Activated CD8-positive, alpha-beta memory T cell treated with anti-CD3 and anti-CD28 coated beads, Interleukin-2, amount 50 U/mL, for 24 hours (primary cell): ENCODE measurements around the gene TREH.

Source experiments
- DNase-seq: peaks from one replicate; pipeline ENCODE4 v3.0.0-alpha.2; 2020; ENCODE audit errors: extremely low read depth

The TREH gene

GRCh38 chr11:118648291-118648690 lies 31.2 kb downstream of the TREH start:
- no peak for DNase-seq

- DNase-seq, result no peak
These were observed 33.1 kb downstream of the TREH start for GRCh38 chr11:118646393-118646792.

- DNase-seq, result no peak
These were observed 34.3 kb downstream of the TREH start for GRCh38 chr11:118645066-118645715.

- DNase-seq, result no peak
These were observed 35.0 kb downstream of the TREH start for GRCh38 chr11:118644496-118644895.

GRCh38 chr11:118643995-118644345 lies 35.5 kb downstream of the TREH start:
- no peak for DNase-seq

- DNase-seq, result no peak
These were observed 36.1 kb downstream of the TREH start for GRCh38 chr11:118643142-118643994.

- no peak for DNase-seq
These were observed 37.9 kb downstream of the TREH start for GRCh38 chr11:118641397-118642019.

GRCh38 chr11:118640332-118641154 lies 38.9 kb downstream of the TREH start:
- no peak for DNase-seq

GRCh38 chr11:118639899-118640298 lies 39.6 kb downstream of the TREH start:
- no peak for DNase-seq

- no peak for DNase-seq
These were observed 40.7 kb downstream of the TREH start for GRCh38 chr11:118638726-118639125.

- no peak for DNase-seq
These were observed 42.7 kb downstream of the TREH start for GRCh38 chr11:118636569-118637290.

GRCh38 chr11:118635642-118636041 lies 43.8 kb downstream of the TREH start:
- no peak for DNase-seq

GRCh38 chr11:118635237-118635591 lies 44.2 kb downstream of the TREH start:
- no peak for DNase-seq

GRCh38 chr11:118634431-118635236 lies 44.8 kb downstream of the TREH start:
- DNase-seq, result no peak

GRCh38 chr11:118633979-118634378 lies 45.5 kb downstream of the TREH start:
- no peak for DNase-seq

- no peak for DNase-seq
These were observed 46.1 kb downstream of the TREH start for GRCh38 chr11:118633319-118633690.

- DNase-seq, result no peak
These were observed 46.7 kb downstream of the TREH start for GRCh38 chr11:118632577-118633318.

- no peak for DNase-seq
These were observed 48.1 kb downstream of the TREH start for GRCh38 chr11:118631142-118631909.
